ENCODE results near the gene FOXN3. TPM values are rescaled to one million over a fixed set of nuclear protein-coding genes. Genes with fewer than 3 reads are reported as not detected.

FOXN3 gene
- polyA plus RNA-seq, 1 donor from 2014 or later, result 10.3 TPM

DNA sequence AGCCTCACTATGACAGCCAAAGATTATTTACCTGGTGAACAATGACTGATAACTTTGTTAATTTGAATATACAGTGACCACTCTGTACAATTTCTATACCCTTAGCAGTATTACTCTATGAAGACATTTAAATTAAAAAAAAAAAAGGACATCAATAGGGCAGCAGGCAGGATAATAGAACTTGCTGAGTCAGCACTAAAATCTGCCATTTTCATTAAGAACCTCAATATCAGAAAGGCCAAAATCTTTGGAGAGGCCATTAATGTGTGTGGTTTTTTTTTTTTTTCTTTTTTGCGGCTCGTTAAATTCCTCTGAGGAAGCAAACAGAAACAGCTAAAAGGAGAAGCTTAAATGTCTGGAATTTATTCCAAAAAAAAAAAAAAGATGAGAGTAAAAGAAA, 73.7 kb downstream of the FOXN3 start (continued):
- TF ChIP-seq CTCF (IDR thresholded peaks at IDR 0.05; ENCODE audit: poor library complexity, severe bottlenecking) (no peak), MXI1 (conservative IDR thresholded peaks at IDR 0.05; ENCODE audit: poor library complexity, severe bottlenecking) (no peak), POLR2AphosphoS5 (IDR thresholded peaks at IDR 0.05) (no peak)

GRCh38 chr14:89342049-89342448, 75.0 kb downstream of the FOXN3 start:
- H3K9ac ChIP-seq (ENCODE audit: low read length), result no peak overlapping the region
- H3K36me3 ChIP-seq (ENCODE audit: insufficient read depth, low read length), result no peaks in the 10 kb centered on the region
- H3K4me3 ChIP-seq (ENCODE audit: low read length), result no peak overlapping the region
- H3K27me3 ChIP-seq (ENCODE audit: insufficient read depth, low read depth, low read length), result no peaks in the 10 kb centered on the region
- H3K4me2 ChIP-seq (ENCODE audit: low read length), result no peak overlapping the region
- no peaks in the 10 kb centered on the region for H3K79me2 ChIP-seq (replicated peaks; ENCODE audit: insufficient read depth, low read length)
- H2AFZ ChIP-seq (ENCODE audit: low read depth, low read length), result no peak overlapping the region
- no peak for TF ChIP-seq RAD21 (conservative IDR thresholded peaks at IDR 0.05)
- TF ChIP-seq POLR2AphosphoS5 (IDR thresholded peaks at IDR 0.05), result no peak
- no peak for TF ChIP-seq MXI1 (conservative IDR thresholded peaks at IDR 0.05; ENCODE audit: poor library complexity, severe bottlenecking)
- no peak for TF ChIP-seq TAF1 (IDR thresholded peaks at IDR 0.05; ENCODE audit: low read depth)
- no peak for TF ChIP-seq EZH2 (IDR thresholded peaks at IDR 0.05; ENCODE audit: borderline replicate concordance, insufficient read depth, low read length, poor library complexity, severe bottlenecking)
- TF ChIP-seq, protein P1, sequence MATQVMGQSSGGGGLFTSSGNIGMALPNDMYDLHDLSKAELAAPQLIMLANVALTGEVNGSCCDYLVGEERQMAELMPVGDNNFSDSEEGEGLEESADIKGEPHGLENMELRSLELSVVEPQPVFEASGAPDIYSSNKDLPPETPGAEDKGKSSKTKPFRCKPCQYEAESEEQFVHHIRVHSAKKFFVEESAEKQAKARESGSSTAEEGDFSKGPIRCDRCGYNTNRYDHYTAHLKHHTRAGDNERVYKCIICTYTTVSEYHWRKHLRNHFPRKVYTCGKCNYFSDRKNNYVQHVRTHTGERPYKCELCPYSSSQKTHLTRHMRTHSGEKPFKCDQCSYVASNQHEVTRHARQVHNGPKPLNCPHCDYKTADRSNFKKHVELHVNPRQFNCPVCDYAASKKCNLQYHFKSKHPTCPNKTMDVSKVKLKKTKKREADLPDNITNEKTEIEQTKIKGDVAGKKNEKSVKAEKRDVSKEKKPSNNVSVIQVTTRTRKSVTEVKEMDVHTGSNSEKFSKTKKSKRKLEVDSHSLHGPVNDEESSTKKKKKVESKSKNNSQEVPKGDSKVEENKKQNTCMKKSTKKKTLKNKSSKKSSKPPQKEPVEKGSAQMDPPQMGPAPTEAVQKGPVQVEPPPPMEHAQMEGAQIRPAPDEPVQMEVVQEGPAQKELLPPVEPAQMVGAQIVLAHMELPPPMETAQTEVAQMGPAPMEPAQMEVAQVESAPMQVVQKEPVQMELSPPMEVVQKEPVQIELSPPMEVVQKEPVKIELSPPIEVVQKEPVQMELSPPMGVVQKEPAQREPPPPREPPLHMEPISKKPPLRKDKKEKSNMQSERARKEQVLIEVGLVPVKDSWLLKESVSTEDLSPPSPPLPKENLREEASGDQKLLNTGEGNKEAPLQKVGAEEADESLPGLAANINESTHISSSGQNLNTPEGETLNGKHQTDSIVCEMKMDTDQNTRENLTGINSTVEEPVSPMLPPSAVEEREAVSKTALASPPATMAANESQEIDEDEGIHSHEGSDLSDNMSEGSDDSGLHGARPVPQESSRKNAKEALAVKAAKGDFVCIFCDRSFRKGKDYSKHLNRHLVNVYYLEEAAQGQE (IDR thresholded peaks at IDR 0.05; ENCODE audit: borderline replicate concordance), result no peak
- no peak for TF ChIP-seq CTCF (IDR thresholded peaks at IDR 0.05; ENCODE audit: poor library complexity, severe bottlenecking)
- no peak for TF ChIP-seq SMC3 (conservative IDR thresholded peaks at IDR 0.05; ENCODE audit: poor library complexity)
- no peak for TF ChIP-seq EP300 (conservative IDR thresholded peaks at IDR 0.05; ENCODE audit: poor library complexity, severe bottlenecking)
- no peak overlapping the region for H3K27ac ChIP-seq (ENCODE audit: low read length)
- H3K9me3 ChIP-seq (ENCODE audit: low read length), result no peaks in the 10 kb centered on the region
- H4K20me1 ChIP-seq (ENCODE audit: insufficient read depth), result no peaks in the 10 kb centered on the region
- no peaks in the 10 kb centered on the region for H3F3A ChIP-seq (ENCODE audit: insufficient read depth, low read length, poor library complexity, severe bottlenecking)
- no peaks in the 10 kb centered on the region for H3K9me2 ChIP-seq (ENCODE audit: insufficient read depth, low read length)

Measured in neural cell (in vitro differentiated cells).